GM18507 (cell line): Measurements from ENCODE around the gene SLC23A1.
"Not testable (repeated sequence)": the region's sequence is repeated elsewhere in the genome, so short reads cannot be mapped to it uniquely, and the experiment has no call there.

Source experiments
- DNase-seq: peaks from one replicate; pipeline ENCODE4 v3.0.0; 2011; ENCODE audit warnings: low read depth; ENCODE audit not compliant: insufficient read length; ENCODE audit errors: extremely low spot score
- FAIRE-seq: peaks from 2 replicates; lab custom pipeline; 2011; peaks lifted over from hg19 to GRCh38; lab: Jason Lieb, UNC

Gene SLC23A1

DNA sequence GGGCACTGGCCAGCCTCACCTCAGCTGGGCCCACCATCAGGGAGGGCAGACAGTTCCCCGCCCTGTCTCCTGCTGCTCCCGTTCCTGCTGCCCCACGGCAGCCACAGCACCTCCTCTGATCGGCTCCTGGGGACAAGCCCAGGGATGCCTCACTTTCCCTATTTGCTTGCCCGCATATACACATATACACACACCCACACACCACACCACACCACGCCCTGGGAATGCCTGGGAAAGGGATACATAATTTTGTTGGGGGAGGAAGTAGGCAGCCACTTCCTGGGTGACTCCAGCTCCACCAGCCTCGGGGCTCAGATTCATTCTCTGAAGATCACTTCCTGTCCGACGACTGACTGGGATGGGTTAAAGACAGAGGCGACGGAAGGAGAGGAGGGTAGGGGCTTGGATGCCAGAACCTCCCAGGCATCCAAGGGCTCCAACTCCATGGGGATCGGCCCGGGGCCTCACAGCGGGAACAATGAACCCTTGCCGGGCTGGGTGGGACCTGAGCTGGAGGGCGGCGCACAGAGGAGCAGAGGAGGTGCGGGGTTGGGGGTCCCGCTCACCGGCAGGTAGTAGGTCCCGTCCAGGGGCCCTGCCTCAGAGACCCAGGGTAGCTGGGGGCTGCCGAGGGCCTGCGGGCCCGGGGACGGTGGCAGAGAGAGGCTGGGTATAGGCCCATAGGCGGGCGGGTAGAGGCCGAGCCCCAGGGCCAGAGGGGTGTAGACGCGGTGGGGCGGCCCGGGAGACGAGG lies 8.7 kb upstream of the SLC23A1 start:
- FAIRE-seq, result peak; percentile 79
- DNase-seq, result no peak

DNA sequence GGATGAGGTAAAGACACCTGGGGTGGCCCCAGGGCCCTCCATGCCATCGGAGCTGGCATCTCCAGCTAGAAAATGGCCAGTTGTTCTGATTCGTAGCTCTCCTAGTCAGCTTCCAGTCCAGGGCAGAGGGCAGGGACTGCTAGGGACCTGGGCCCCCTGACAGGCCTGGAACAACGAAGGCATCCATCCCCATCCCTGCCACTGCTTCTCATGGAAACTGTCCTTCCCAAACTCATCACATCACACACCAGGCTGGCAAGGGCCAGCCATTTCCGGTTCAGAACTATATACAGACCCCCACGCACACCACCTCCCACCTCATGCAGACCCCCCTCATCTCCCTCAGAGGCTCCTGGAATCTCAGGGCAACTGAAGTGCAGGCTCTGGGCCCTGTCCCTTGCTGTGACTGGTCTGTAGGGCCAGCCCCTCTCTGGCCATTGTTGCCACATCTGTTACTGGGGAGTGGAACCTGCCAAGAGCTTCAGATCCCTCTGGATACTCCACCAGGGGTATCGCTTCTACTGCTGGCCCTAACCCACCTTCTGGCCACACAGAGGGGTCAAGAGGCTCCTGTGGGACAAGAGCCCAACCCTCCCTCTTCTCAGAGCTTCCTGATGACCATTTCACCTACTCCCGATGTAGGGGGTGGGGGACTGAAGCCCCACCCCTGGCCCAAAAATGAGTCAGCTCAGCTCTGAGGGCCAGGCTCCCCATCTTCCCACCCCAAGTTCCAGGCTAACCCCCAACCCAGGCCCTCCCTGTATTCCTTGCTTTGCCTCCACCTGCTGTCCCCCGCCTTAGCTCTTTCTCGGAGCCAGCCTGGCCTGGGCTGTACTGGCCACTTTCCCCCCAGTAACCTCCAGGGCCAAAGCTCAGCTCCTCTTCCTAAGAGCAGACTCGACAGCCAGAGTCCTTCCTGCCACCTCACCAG lies 7.8 kb upstream of the SLC23A1 start:
- DNase-seq (no peak), FAIRE-seq (no peak)

DNA sequence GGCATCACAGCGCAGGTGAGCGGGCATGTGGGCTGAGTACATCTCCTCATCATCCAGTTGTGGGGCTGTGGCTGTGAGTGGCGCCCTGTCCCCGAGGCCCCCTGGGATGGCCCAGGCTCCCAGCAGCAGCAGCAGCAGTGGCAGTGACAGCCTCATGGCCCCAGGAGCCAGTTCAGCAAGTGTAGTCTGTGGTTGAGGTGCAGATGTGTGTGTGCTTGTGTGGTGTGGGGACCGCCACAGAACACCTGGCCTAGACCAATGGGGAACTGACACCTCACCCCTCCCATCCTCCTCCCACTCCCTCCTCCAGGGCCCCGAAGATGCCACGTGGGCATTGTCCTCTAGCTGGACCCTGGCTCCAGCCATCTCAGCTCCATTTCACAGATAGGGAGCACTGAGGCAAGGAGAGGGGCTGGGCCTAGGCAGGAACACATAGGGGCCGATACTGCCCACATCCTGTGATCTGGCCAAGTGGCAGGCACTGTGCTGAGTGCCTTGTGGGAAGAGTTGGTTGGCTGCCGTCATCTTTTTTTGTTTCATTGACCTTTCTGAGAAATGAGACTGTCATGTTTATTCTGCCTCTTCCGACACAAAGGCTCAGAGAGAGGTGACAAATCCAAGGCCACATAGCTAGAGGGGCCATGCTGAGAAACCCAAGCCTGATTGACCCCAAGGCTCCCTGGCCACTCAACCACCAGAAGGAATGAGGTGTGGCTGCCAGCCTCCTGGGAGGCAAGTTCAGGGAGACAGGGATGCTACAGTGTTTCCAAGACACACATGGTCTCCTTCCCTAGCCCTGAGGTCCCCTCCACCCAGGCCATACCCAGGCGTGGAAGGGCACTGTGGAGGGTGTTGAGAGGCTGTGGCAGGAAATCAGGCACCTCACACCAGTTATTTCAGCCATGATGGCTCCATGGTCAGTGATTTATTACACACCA lies 6.9 kb upstream of the SLC23A1 start, which contains the start of gene MZB1:
MZB1 (minus strand) TSS at position 213 of the 938 bp plus-strand sequence; CDS start at position 156, 57 bp downstream.
- DNase-seq, result peak; percentile 88
- FAIRE-seq, result peak; percentile 97

DNA sequence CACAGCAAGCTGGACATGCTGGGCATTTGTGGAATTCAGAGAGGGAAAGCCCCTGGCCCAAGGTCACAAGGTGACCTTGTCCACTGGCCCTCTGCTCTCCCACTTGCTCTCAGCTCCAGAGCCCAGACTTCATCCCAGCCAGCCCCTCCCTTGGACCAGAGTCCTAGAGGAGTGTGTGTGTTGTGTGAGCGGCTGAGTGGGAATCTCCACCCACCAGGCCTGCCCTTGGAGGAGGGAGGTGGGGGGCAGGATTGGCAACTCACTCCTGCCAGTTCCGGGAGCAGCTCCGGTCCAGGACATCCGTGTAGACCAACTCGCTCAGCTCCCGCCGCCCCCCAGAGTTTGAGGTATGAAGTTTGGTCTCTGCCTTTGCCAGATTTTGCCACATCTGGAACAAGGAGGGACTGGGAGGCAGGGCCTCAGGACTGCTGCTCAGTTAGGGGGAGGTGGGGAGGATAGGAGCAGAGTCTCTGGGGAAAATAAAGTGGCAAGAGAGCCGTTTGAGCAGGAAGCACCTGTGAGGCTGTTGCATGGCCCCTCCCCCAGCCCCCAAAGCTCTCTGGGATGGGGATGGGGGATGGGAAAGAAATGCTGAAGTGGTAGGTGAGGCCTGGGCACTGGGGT lies 5.2 kb upstream of the SLC23A1 start:
- DNase-seq, result no peak
- peak; percentile 77 for FAIRE-seq

DNA sequence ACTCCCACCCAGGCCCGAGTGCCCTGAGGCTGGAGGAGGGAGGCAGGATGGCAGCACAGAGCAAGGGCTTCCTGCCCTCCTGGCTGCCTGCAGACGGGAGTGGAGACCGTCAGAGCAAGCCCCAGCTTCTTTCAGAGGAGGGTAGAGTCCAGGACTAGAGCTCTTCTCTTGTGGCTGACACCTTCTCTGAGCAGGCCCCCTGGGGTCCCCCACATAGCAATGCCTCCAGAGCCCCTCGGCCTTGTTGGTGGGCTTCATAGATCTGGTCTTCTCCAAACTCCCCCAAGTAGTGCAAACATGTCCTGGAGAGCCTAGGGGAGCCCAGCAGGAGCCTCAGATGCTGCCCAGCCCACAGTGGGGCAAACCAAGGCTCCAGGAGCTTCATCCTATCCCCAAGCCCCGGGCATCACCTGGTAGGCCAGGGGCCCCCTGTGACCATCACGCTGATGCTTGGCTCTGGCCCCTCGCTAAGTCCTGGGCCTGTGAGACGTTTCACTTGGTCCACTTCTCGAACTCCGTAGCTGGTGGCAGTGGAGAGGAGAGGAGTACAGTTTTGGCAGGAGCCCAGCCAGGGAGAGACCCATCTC lies 4.6 kb upstream of the SLC23A1 start:
- no peak for FAIRE-seq
- DNase-seq, result no peak

DNA sequence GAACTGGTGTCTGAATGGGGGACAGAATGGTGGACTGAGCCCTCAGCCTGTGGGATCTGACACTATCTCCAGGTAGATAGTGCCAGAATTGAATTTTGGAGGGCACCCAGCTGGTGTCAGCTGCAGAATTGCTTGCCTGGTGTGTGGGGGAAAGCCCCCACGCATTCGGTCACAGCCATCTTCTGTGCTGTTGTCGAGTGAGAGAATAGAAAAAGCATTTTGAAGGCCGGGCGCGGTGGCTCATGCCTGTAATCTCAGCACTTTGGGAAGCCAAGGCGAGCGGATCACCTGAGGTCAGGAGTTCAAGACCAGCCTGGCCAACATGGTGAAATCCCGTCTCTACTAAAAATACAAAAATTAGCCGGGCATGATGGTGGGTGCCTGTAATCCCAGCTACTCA lies 3.9 kb upstream of the SLC23A1 start:
- FAIRE-seq, DNase-seq: not testable (repeated sequence)

DNA sequence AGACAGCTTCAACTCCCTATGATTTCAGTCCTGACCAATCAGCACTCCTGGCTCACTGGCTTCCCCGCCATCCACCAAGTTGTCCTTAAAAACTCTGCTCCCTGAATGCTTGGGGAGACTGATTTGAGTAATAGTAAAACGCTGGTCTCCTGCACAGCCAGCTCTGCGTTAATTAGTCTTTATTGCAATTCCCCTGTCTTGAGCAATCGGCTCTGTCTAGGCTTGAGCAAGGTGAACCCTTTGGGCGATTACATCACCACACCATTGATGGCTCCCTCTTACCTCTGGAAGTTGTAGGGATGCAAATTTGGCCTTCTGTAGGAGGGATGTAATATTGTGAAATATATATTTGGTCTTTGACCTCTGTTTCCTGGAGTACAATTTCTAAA lies 2.9 kb upstream of the SLC23A1 start:
- DNase-seq, result no peak
- no peak for FAIRE-seq

DNA sequence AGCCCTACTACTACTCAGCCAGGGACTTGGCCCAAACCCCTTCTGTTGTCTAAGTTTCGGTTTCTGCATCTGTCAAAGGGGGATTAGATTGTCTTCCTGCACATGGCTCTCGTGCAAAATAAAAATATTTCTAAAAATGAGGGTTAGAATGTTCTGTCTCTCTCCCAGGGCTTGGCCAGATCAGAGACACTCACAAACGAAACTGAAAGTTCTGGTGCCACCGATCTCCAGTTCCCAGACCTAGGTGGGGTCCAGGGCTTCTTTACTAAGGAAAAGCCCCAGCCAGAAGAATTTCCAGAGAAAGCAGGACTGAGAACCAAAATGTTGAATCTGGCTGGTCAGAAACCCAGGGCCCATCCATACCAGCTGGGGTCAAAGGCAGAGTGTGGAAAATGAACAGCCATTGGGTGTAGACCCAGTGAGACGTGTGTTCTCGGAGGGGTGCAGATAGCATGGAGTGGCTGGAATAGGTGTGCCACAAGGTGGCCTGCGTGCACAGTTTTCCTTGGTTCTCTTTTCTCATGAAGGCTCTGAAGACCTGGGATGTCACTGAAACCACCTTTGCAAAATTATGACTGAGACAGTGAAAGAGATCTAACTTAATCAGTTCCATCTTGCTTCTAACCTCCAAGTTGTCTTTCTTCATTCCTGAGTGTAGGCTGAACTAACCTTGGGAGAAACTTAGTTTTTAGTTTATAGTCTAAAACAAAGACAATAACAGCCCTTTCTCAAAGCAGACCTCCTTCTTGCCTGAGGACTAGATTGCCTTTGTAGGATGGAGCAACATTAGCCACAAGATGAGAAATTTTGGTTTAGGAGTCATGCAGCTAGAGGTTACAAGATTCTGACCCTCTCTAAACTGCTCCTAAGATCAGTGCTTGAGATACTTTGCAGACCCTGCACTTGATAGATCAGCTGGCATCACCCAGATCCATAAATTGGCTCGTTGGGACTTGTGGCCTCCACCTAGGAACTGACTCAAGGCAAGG lies 2.3 kb upstream of the SLC23A1 start:
- no peak for DNase-seq

DNA sequence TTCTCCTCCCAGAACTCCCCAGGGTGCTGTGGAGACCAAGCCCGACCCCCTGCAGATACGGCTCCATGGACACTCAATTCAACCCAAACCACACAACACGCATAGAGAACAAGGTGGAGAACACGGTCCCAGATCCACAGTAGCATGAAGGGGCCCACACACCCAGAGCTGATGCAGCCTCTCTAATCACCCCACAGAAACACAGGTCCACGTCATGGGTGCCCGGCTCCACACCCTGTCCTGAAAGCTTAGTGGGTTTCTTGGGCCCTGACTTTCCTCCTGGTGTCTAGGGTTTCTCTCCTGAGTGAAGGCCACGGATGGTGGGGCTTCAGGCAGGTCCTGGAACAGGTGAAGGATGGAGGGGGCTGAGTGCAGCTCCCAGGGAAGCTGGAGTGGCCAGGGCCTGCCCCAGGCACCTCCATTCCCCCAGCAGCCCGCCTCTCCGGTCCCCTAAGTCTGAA lies 1.5 kb upstream of the SLC23A1 start:
- peak; percentile 81 for FAIRE-seq
- no peak for DNase-seq

More for the DNA sequence above, 2.3 kb upstream of the SLC23A1 start:
- peak; percentile 74 for FAIRE-seq

DNA sequence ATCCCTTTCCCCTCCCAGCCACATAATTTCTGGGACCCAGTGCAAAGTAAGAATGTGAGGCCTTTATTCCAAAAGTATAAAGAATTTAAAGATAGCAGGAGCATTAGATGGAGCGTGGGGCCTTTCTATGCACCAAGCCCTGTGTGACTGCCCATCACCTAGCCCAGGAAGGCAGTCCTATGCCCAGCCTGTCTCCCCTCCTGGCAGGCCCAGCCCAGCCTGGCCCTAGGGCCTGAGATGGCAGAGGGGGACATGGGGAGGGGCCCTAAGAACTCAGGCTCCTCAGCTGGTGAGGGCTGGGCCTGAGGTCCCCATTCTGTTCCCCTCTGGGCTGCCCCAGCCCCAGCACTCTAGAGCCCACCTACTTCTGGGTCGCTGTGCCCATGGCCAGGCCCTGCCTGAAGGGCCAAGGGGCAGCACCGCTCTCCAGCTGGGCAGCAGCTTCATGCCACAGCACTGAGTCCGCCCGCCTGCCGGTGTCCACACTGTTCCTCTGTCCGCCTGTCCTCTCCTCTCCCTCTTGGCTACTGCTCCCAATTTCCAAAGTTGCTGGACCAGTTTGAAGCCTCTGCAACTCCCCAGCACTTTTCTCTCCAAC lies 995 bp upstream of the SLC23A1 start:
- no peak for DNase-seq
- no peak for FAIRE-seq

DNA sequence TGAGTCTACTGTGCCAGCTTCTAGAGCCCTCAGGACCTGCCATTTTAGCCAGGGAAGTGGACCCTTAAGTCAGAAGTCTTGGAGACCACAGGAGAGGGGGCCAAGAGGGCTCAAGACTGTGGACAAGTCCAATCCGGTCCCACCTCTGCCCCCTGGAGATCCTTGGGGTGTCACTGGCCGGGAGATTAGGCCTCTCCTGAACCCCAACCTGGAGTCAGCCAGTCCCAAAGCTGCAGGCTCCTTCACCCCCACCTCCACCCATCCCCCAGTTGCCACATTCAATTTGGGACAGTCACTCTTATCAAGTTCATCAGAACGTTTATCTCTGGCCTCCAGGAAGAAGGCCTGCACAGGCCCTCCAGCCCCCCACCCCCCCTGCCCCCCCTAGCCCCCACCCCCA lies 290 bp downstream of the SLC23A1 start:
- FAIRE-seq, result no peak
- no peak for DNase-seq

DNA sequence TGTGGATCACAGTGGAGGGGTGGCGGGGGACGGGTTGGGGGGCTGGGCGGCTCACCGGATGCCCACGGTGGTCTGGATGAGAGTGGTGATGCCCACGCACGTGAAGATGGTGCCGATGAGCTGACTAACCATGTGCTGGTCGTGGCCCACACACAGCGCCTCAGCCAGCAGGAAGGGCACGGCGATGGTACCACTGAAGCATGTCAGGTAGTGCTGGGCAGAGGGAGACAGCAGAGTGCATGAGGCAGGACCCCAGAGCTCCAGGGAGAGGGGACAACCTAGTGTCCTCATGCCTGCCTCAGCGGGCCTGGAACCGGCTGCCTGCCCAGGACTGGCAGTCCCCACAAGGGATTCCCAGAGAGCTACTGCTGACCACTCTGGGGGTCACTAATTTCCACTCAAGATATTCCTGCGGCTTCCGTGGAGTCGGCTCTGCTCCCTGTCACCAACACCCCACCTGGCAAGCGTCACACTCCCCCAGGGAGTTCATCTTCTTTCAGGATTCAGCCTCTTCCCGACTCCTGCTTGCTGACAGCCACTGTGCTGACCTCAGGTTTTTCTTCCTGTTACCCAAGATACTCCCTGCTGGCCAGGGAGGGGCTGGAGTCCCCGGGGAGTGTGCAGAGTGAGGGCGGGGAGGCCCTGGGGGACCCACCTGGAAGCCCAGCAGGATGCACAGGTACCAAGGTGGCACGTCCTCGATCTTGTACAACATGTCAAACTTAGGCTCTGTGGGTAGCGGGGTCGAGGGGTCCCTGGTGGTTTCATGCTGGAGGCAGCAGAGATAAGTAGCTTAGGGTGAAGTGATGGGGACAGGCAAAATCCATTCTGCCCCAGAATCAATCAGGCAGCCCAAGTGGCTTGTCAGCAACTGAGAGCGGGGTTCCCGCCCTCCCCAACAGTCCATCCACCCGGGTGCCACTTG lies 998 bp downstream of the SLC23A1 start:
- DNase-seq, result no peak
- FAIRE-seq, result no peak

DNA sequence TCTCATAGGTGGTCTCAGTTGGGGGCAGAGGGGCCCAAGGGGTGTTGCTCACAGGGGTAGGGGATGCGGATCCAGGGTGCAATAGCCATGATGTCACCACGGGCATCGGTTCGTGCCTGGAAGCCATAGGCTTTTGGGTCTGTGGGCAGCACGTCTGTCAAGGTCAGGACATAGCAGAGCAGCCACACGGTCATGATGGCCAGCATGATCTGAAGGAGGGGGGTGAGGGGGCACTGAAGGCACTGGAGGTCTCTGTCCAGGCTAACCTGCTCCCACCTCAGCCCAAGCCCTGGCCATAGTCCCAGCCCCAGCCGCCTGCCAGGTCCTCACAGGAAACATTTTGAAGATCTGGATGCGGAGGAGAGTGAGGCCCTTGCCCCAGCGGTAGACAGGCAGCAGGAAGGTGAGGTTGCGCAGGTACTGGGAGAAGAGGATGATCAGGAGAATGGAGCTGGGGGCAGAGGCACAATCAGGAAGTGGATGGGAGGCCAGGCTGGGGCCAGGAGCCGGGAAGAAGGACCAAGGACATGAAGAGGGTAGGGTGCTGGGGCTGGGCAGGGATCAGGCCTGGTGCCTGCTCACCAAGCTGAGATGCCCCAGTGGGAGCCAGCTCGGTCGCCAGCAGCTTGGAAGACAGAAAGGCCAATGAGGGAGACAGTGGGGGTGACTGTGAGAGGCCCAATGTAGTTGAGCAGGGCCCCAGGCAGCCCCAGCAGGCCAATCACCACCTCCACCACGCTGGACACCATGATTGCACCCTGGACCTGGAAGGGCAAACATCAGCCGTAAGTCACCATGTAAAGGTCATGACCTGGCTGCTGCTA lies 3.3 kb downstream of the SLC23A1 start:
- FAIRE-seq (no peak), DNase-seq (no peak)

DNA sequence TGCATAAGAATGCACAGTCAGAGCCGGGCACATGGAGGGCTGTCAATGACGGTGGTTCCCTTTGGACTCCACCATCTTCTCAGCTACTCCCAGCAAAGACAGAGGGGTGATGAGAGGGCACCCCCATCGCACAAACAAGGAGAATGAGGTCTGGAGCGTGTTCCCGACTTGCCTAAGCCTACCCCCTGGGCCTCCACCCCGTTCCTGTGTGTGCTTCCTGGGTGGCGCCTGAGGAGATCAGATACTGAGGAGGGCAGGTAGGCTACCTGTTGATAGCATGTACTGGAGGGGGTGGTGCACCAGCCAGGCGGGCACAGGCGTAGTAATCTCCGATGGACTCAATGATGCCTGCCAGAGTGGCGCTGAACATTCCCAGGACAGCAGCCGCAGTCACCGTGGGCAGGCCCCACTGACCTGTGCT lies 4.1 kb downstream of the SLC23A1 start:
- DNase-seq (no peak), FAIRE-seq (no peak)

DNA sequence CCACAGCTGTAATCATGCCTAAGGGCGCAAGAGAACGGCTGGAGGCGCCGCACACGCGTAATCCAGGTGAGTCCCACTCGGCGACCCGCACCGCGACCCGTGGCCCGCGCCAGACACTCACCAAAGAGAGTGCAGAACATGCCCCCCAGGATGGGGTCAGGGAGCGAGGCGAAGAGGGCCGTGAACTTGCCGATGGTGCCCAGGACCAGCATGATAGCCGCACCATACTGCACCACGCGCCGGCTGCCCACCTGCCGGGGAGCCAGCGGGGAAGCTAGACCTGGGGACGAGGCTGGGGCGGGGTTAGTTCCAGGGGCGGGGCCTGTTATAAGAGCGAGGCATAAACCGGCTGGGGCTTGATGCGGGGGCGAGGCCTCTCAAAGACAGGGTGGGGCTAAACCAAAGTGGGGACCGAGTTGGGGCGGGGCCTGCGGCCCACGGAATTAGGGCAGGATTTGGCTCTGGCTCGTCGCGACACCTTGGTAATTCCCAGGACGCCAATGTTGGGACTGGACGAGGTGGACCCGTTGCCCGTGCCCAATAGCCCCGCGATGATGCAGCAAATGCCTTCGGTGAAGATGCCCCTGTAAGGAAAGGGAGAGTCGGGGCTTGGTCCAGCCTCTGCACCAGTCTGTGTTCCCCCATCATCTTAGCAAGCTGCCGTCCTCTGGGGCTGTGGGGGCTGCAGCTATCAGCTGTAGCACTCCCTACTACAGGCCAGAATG lies 4.8 kb downstream of the SLC23A1 start:
- DNase-seq (no peak), FAIRE-seq (no peak)
